ENCODE measurements around the gene ATG9B.

GRCh38 chr7:151060416-151061212, 36.3 kb upstream of the ATG9B start:
- TF ChIP-seq ELF1 (CRISPR knock-in tag; IDR thresholded peaks at IDR 0.05) (no peak), E2F5 (CRISPR knock-in tag; conservative IDR thresholded peaks at IDR 0.05) (no peak), SRF (IDR thresholded peaks at IDR 0.05; ENCODE audit: low read depth, low read length) (no peak)
- TF ChIP-seq, protein P1, sequence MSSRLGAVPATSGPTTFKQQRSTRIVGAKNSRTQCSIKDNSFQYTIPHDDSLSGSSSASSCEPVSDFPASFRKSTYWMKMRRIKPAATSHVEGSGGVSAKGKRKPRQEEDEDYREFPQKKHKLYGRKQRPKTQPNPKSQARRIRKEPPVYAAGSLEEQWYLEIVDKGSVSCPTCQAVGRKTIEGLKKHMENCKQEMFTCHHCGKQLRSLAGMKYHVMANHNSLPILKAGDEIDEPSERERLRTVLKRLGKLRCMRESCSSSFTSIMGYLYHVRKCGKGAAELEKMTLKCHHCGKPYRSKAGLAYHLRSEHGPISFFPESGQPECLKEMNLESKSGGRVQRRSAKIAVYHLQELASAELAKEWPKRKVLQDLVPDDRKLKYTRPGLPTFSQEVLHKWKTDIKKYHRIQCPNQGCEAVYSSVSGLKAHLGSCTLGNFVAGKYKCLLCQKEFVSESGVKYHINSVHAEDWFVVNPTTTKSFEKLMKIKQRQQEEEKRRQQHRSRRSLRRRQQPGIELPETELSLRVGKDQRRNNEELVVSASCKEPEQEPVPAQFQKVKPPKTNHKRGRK (CRISPR knock-in tag; IDR thresholded peaks at IDR 0.05) = no peak
